H1 (cell line): ENCODE measurements around the gene USP12. TPM values are rescaled to one million over a fixed set of nuclear protein-coding genes. Genes with fewer than 3 reads are reported as not detected.

Experiments used
- CBX8 ChIP-seq: fragments of 300-800, 300-1000 bp; sonication (generic); IDR thresholded peaks from 2 replicates; pipeline ENCODE4 v1.7.1; 2016; ENCODE audit warnings: low read depth, low read length, borderline replicate concordance
- GABPA ChIP-seq: IDR thresholded peaks from 2 replicates; pipeline ENCODE4 v1.6.1; 2011; ENCODE audit warnings: mild to moderate bottlenecking, low read length, moderate library complexity, borderline replicate concordance; ENCODE audit not compliant: insufficient read depth
- MAFK ChIP-seq: IDR thresholded peaks from 2 replicates; pipeline ENCODE4 v1.6.1; 2012; ENCODE audit warnings: low read depth, mild to moderate bottlenecking, improper control_type of control experiment, low read length
- MAX ChIP-seq: IDR thresholded peaks from 2 replicates; pipeline ENCODE4 v1.6.1; 2012; ENCODE audit warnings: inconsistent platforms
- RAD21 ChIP-seq, 2 experiments: IDR thresholded peaks in 1 of 2; conservative IDR thresholded peaks in 1 of 2; 2 replicates each; pipeline ENCODE4 v1.6.1; 2011; ENCODE audit warnings: low read depth in 2 of 2, low read length in 2 of 2, improper control_type of control experiment in 1 of 2, inconsistent platforms in 1 of 2, mild to moderate bottlenecking in 1 of 2, moderate library complexity in 1 of 2
- SAP30 ChIP-seq: fragments of 300-600 bp; sonication (generic); IDR thresholded peaks from 2 replicates; pipeline ENCODE4 v1.7.1; 2012; ENCODE audit warnings: low read length, moderate library complexity, mild to moderate bottlenecking, inconsistent platforms; ENCODE audit not compliant: insufficient read depth, insufficient replicate concordance
- SIN3A ChIP-seq, 2 experiments: IDR thresholded peaks in 1 of 2; conservative IDR thresholded peaks in 1 of 2; 2 replicates each; pipeline ENCODE4 v1.6.1; 2011 to 2012; ENCODE audit warnings: low read length in 2 of 2, improper control_type of control experiment in 1 of 2, low read depth in 1 of 2, mild to moderate bottlenecking in 1 of 2
- polyA plus RNA-seq, 7 experiments: library from polyadenylated mRNA; depleted of rRNA in 3 of 7; stranded (reverse) in 5 of 7; unstranded in 2 of 7; fragments of >200 nt in 5 of 7; fragments of 200-250 nt in 2 of 7; gene quantifications; 1 replicate in 5 of 7; 2 replicates in 1 of 7; 4 replicates in 1 of 7; pipeline versions ENCODE4 v1.2.1 to v1.2.3, GENCODE V29; 2011 to 2013; ENCODE audit warnings: missing spikeins in 2 of 7, mixed read lengths in 2 of 7
- total RNA-seq: library from RNA; stranded (reverse); fragmentation: NEBNext Ultra II Directional; extraction: Animal tissue kit (Norgen Biotek cat#: 25700); gene quantifications from 2 replicates; pipeline ENCODE4 v1.2.1, GENCODE V29; 2021
- TF ChIP-seq, protein P1 (sequence below), 3 experiments: IDR thresholded peaks; 1 replicate in 2 of 3; 2 replicates in 1 of 3; pipeline versions ENCODE4 v1.5.1 to v1.6.1; 2011; ENCODE audit warnings: low read length in 3 of 3, mild to moderate bottlenecking in 3 of 3, inconsistent platforms in 2 of 3, low read depth in 1 of 3, moderate library complexity in 1 of 3; ENCODE audit not compliant: insufficient read depth in 1 of 3; ENCODE audit errors: control extremely low read depth in 1 of 3

Gene USP12
- total and polyA plus RNA-seq, 2 of the 8 experiments (the other 6 are each of a cell fraction or from before 2014, with no cell fraction given) = 4.0 to 30.0 TPM

DNA sequence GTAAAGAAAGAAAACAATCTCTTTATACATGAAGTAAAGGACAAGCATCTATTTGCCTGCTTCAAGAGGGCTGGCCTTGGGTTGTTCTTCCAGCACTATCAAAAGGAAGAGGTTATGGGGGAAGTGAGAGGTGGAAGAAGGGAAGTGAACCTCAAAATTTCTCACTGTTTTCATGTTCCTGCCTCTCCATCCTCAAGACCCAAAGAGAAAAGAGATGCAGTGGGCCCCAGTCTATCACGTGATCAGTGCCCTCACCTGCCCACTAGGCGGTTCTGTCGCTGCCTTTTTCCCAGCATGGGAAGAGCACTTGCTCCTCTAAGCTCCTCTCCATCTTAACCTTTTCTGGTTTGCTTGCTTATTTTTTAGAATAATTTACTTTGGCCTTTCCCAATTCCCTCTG, 6.2 kb upstream of the USP12 start (continued):
- TF ChIP-seq RAD21 (IDR thresholded peaks at IDR 0.05 in 1 of 2, conservative IDR thresholded peaks at IDR 0.05 in 1 of 2; ENCODE audit: low read depth in 2 of 2, low read length in 2 of 2) (peak; percentile 56 to 63), MAX (peak; percentile 75; the same call in 1 of the 2 replicates), SAP30 (no peak), CBX8 (no peak), MAFK (no peak), GABPA (no peak), SIN3A (conservative IDR thresholded peaks at IDR 0.05 in 1 of 2, IDR thresholded peaks at IDR 0.05 in 1 of 2; ENCODE audit: low read depth in 1 of 2, low read length in 2 of 2) (no peak)
- TF ChIP-seq, protein P1, sequence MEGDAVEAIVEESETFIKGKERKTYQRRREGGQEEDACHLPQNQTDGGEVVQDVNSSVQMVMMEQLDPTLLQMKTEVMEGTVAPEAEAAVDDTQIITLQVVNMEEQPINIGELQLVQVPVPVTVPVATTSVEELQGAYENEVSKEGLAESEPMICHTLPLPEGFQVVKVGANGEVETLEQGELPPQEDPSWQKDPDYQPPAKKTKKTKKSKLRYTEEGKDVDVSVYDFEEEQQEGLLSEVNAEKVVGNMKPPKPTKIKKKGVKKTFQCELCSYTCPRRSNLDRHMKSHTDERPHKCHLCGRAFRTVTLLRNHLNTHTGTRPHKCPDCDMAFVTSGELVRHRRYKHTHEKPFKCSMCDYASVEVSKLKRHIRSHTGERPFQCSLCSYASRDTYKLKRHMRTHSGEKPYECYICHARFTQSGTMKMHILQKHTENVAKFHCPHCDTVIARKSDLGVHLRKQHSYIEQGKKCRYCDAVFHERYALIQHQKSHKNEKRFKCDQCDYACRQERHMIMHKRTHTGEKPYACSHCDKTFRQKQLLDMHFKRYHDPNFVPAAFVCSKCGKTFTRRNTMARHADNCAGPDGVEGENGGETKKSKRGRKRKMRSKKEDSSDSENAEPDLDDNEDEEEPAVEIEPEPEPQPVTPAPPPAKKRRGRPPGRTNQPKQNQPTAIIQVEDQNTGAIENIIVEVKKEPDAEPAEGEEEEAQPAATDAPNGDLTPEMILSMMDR (IDR thresholded peaks at IDR 0.05; ENCODE audit: control extremely low read depth in 1 of 3, insufficient read depth in 1 of 3, low read depth in 1 of 3, low read length in 3 of 3) = peak; percentile 28 to 65 (median 61); a peak in 3 of 4 replicates
- TF ChIP-seq, all 59 proteins: peak for 6
